GM19328 (cell line): ENCODE data around the gene TXNRD2.

ENCODE experiments used
- ATAC-seq: cut with Tn5 transposase; IDR thresholded peaks from one replicate; pipeline ENCODE4 v1.9.1; 2021; ENCODE audit warnings: mild to moderate bottlenecking, moderate library complexity; ENCODE audit not compliant: unreplicated experiment

Gene TXNRD2

DNA sequence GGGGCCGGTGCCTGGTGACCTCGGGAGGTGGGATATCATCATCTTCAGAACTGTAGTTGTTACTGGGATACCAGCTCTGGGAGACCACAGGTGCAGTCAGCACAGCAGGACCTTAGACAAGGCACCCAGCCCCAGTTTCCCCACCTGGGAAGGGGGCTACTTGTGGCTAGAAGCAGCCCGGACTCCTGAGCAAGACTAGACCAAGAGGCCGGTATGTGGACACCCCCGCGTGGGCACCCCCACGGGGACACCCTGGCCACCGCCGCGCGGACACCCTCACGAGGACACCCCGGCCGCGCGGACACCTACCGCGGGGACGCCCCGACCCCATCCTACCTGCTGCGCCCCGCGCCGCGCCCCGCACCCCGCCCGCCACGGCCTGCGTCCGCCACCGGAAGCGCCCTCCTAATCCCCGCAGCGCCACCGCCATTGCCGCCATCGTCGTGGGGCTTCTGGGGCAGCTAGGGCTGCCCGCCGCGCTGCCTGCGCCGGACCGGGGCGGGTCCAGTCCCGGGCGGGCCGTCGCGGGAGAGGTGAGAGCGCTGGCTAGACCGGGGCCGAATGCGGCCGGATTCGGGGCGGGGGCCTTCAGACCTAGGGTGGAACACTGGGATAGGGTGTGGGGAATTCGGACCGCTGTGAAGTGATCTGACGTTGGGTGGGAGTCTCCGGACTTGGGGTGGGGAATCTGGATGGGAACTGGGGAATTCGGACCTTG is at the start of gene TXNRD2, which contains the start of gene COMT:
Gene TXNRD2, minus strand, starts transcription at position 454 of the 718 bp plus-strand sequence. Its CDS starts 15 bp downstream, at position 439.
Gene COMT, plus strand, starts transcription at position 408 of the 718 bp plus-strand sequence. CDS start 20,755 bp downstream, outside the sequence.
- ATAC-seq = no peak

- no peak for ATAC-seq
Observed at GRCh38 chr22:19991395-19991644, 49.7 kb upstream of the TXNRD2 start.

GRCh38 chr22:19990609-19991394 is 49.2 kb upstream of the TXNRD2 start:
- ATAC-seq = no peak

DNA sequence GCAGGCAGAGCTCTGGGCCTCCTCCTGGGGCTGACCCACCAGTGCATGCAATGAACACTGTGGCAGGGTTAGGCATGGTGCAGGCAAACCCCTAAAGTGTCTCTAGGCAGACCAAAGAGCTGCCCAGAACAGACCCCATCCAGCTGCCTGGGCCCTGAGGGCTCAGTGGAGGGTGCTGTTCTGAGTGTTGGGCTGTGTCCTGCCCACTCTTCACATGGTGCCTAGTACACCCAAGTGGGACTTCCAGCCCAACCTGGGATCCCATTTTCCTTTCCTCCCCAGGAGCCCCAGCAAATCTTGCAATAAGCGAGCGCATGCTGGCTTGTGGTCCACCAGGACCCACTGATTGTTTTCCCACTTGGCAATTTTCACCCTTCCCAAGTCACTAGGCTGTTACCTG is 48.6 kb upstream of the TXNRD2 start:
- ATAC-seq = no peak

GRCh38 chr22:19989725-19990067 is 48.1 kb upstream of the TXNRD2 start:
- no peak for ATAC-seq

DNA sequence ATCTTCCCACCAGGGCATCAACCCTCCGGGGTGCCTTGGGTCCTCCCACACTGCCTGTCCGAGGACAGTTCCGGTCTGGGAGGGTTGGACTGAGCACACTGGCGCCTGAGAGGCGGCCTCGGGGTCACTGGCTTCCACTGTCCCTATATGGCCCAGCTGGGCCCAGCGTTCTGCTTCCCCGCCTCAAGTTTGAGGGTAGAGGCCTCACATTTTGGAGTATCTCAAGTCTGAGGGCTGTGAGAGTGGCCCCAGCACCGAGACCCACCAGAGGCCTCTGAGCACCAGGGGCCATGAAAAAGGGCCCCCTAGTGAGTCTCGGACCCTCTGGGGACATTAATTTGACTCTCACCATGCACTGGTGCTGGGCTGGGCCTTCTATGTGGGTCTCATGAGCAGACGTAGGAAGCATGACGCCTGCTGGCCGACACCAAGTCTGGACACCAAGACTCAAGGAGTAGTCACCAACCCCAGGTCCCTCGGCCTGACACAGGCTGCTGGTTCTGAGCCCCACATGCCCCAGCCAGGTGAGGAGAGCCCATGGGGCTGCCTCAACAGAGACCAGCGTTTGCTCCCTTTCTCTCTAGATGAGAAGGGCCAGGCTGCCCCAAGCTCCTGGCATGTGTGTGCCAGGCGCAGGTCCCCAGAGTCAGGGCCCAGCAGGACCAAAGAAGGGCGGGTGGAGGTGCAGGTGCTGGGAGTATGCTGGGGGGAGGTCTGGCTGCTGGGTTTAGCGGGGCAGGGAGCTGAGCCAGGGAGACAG is 47.5 kb upstream of the TXNRD2 start:
- no peak for ATAC-seq

DNA sequence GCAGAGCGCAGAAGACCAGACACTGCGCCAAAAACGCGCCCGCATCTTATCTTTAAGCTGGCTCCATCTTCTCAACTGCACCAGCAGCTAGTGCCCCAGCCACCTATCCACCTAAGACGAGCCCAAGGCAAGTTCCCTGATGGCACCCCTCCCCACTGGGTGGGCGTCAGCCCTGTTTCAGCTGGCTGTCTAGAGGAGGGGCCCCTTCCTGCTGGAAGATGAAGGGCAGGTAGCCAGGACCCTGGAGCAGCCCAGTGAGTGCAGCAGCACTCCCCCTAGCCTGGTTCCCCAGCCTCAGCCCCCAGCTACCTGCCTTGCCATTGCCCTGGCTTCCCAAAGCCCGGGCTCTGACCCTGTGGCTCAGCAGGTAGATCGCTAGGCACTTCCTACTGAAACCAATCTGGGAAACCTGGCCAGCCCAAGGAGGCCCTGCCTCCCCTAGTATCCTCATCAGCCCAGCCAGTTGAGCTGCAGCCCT is 46.8 kb upstream of the TXNRD2 start:
- ATAC-seq = no peak

GRCh38 chr22:19987394-19988306 is 46.0 kb upstream of the TXNRD2 start:
- ATAC-seq = no peak

DNA sequence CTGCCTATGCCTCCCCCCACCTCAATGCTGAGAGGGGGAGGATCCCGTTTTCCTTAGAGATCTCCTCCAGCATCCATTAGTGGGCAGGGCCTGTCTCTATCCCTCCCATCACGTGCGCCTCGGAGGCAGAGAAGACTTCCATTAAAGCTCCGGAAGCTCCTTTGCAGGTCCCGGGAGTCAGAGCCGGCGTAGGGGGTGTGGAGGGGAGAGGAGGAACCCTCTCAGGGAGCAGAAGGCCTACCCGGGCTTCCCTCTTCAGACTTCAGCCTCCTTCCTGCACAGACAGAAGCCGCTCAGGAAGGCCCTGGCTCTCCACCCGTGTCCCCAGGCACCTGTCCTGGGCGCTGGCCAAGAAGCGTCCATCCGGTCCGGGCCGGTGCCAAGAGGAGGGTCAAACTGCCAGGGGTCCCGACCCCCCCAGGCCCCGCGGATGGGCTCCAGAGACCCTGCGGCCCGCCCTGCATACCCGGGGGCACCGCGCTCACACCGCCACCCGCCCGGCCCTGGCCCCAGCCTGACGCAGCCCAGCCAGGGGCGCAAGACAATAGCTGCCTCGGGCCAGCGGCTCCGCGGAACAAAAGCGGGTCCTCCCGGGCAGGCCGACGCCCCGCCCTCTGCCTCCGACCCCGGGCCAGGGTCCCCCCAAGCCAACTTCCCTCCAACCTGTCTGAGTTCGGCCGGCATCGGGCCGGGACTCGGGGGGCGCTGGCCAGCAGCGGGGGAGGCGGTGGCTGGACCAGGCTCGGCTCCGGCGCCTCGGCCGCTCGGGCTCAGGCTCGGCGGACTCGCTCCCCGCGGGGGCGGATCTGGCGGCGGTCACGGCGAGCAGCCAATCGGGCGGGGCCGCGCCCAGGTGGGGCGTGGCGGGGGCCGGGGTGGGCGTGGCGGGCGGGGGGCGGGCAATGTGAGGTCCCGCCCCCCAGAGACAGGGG is 45.1 kb upstream of the TXNRD2 start:
- ATAC-seq = no peak

DNA sequence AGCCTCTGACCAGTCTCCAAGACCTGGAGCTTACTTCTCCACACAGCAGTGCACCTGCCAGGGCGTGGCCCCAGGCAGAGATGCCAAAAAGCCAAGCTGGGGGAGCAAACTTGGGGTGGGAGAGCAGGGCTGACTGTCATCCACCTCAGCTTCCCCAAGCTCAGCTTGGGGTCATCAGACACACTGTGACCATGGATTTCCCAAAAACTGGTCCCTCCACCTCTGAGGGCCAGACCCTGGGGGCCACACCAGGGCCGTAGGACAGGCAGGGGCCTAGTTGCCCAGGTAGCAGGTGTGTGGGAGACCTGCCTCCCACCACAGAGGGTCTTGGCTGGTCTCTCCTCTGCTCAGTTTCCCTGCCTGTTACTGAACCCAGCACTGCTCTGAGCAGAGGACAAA is 44.4 kb upstream of the TXNRD2 start:
- no peak for ATAC-seq

DNA sequence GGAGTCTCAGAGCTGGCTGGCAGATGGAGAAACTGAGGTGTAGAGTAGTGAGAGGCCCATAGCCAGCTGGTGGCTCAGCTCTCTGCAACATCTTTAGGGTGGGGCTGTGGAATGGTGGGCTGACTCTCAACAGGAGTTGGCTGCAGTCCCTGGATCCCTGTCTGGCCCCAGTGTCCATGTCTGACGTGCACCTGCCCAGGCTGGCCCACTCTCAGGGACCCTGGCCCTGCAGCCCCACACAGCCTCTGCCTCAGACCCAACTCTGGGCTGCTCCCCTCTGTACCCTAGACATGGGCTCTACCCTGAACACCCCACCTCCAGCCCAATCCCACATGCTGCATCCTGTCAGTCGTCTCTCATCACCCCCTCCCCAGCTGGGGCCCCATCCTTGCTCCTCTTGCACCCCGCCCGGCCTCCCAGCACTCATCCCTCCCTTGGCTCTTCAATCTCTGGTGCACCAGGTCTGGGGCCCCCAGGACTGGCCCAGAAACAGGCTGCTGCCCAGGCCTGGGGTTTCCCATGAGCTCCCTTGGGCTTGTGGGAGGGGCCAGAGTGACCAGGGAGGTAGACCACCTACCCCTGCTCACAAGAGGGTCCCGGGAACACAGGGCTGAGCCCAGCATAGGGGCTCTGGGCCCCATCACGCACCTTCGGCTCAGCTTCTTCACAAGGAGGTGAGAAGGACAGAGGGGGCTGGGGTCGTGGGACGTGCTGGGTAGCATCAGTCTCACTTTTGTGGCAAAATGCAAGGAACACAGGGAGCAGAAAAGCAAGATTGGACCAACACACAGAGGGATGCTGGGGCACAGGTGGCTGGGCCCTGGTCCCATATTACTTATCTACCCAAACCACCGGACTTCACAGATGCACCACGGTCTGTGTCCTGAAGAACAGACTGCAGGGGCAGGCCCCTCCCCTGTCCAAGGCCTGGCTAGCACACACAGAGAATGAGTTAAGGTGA is 43.5 kb upstream of the TXNRD2 start:
- ATAC-seq = no peak

GRCh38 chr22:19984201-19984753 is 42.7 kb upstream of the TXNRD2 start:
- ATAC-seq = no peak

DNA sequence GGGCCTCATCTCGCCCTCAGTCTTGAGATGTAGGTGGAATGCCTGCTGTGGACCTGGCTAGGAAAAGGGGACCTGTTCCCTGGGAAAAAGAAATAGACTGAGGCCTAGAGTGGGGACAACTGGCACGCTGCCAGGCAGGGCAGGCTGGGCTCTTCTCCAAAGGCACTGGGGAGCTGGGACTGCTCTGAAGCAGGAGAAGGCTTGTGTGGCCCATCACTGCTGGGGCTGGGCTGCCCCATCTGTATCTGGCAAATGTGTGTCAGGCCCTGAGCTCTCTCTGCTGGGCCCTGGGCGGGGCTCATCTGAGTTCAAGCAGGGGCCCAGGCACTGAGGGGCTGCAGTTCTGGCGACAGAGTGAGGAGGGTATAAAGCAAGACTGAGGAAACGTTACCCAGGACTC is 42.1 kb upstream of the TXNRD2 start:
- no peak for ATAC-seq

DNA sequence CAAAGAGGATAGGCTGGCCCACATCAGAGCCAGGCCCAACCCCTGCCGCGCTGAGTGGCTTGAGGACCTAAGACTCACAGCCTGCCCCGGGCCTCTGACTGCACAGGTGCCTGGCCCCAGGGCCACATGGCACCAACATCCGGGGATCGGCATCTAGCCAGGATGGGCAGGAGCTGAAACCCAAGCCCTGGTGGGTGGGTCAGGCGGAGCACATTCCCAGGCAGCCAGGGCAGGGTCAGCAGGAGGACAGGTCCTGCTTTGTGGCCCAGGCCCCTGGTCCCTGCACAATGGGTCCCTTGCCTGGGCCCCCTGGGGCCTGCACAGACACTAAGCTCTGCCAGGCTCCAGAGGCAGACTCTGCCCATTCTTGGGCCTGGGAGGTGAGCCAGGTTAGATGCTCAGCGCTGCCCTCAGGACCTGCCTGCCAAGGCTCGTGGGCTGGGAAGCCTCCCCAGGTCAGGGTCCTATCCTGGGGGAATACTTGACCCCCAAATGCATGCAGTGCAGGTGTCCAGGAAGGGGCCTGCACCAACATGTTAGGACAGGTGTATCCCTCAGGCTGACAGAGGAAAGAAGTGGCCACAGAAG is 41.5 kb upstream of the TXNRD2 start:
- ATAC-seq = no peak

DNA sequence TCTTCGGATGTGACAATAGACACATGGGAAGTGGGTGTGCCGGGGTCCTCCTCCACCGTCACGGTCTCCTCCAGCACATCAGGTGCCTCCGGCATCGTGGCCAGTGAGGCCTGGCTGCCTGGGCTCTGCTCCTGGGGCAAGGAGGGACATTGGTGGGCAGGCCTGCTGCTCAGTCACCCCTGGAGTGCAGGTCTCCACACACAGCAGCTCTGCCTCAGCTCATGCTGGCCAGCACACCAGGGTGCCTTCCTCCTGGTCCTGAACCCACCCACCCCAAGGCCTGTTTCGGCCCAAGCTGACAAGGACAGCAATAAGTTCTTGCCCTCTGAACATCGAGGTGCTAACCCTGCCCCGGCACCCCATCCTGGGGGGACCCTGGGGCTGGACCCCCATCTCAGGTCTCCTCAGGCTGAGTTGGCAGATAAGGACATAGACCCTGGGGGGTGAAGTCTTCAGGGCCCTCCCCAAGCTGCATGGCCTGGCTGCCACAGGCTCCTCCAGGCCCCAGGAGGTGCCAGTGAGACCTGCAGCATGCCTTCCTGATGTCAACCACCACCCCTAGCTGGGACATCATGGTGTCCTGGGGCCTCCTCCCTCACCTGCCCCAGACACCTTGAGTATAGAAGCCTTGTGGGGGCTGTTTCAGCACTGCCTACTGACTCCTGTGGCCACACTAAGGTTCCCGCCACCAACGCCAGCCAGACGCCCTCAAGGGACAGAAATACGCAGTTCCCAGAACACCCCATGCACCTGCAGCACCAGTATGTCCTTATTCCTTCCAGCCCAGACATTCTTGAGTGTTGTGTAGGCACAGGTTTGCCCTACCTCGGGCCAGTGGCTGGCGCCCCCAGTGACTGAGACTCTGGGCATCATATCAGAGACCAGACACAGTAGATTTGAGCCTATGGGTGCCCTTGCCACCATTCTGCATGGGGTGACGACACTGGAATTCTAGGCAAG is 40.6 kb upstream of the TXNRD2 start:
- no peak for ATAC-seq

DNA sequence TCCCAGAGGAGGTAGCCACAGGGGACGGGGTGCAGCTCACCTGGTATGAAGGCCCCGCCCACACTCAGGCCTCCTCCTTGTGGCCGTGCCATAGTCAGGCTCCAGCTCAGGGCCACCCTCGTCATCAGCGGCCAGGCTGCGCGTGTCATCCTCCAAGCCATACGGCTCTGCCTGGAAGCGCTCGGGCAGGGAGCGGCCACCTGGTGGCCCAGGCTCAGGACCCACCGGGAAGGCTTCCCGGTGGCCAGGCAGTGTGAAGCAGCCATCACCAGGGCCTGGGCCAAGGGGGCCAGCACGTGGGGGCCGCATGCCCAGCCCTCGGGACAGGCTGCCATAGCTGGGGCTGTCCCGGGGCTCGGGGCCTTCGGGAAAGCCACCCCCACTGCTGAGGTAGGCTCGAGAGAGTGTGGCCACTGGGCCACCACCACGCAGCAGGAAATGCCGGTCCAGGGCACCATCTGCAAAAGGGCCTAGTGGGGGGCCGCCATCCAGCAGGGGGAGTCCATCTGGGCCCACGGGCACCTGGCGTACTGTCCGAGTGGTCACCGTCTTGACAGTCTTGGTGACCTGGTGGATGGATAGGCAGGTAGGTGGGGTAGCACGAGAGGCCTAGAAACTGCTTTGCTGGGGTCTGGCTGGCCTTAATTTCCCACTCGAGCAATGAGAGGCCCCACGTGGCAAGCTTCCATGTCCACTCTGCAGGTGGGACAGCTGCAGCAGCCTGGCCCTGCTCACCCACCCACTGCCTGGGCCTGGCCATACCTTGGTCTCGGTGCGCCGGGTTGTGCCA is 39.7 kb upstream of the TXNRD2 start:
- ATAC-seq = no peak
